Suprapubic skin (tissue), 4 donors: Measurements from ENCODE around the gene SYDE2.

Experiments used
- CTCF ChIP-seq, 2 donors: fragments of 200-600 bp in 1 of 2; fragments of 450-650 bp in 1 of 2; sonication (generic) in 1 of 2; IDR thresholded peaks; one replicate each; pipeline ENCODE4 v1.5.1; 2016 to 2019; ENCODE audit warnings: antibody characterized with exemption in 2 of 2, mild to moderate bottlenecking in 1 of 2, moderate library complexity in 1 of 2
- EP300 ChIP-seq: sonication (generic); formaldehyde crosslinking; IDR thresholded peaks from one replicate; pipeline ENCODE4 v1.6.1; 2017; ENCODE audit warnings: antibody characterized with exemption
- POLR2A ChIP-seq, 2 donors: fragments of 450-650 bp; IDR thresholded peaks; one replicate each; pipeline ENCODE4 v1.6.1; 2017; ENCODE audit warnings: antibody characterized with exemption in 2 of 2, mild to moderate bottlenecking in 2 of 2, moderate library complexity in 2 of 2
- POLR2AphosphoS5 ChIP-seq, 3 donors: sonication (generic); formaldehyde crosslinking; IDR thresholded peaks; one replicate each; pipeline ENCODE4 v1.6.1; 2017; ENCODE audit warnings: antibody characterized with exemption in 3 of 3

- no peak for TF ChIP-seq CTCF (IDR thresholded peaks at IDR 0.05)
- no peak for TF ChIP-seq POLR2A (IDR thresholded peaks at IDR 0.05)
- no peak for TF ChIP-seq POLR2AphosphoS5 (IDR thresholded peaks at IDR 0.05)
- no peak for TF ChIP-seq EP300
Measured at GRCh38 chr1:85240174-85240601, 39.4 kb upstream of the SYDE2 start.
